HCT116 (cell line): ENCODE results near the gene RPS6KL1. TPM values are rescaled to one million over a fixed set of nuclear protein-coding genes. Genes with fewer than 3 reads are reported as not detected.

Experiments used
- ATAC-seq: fragments of 200-7000 bp; cut with Tn5 transposase; 2 replicates; pipeline ENCODE4 v1.9.1; 2020; ENCODE audit warnings: mild to moderate bottlenecking, moderate library complexity
- BruUV-seq: library from RNA; stranded (reverse); fragments of 400-500 nt; replicated peaks from 2 replicates; lab custom pipeline; 2021; lab: Mats Ljungman, UMichigan
- CTCF ChIA-PET: fragments of 300-600 bp; sonication (Branson Sonifier 250); formaldehyde crosslinking; loops from one replicate; lab custom pipeline; 2021; ENCODE audit warnings: antibody characterized with exemption; lab: Charles Lee
- POLR2A ChIA-PET: fragments of 300-600, 350-600 bp; sonication (Branson Sonifier 250); formaldehyde crosslinking; loops from one replicate; lab custom pipeline; 2021; ENCODE audit warnings: antibody characterized with exemption; lab: Charles Lee
- RAD21 ChIA-PET, 2 experiments: fragments of 300-600 bp; sonication (Branson Sonifier 250); formaldehyde crosslinking; loops; one replicate each; lab custom pipeline; 2023; ENCODE audit warnings: low total read pairs in 2 of 2; ENCODE audit not compliant: uncharacterized antibody in 2 of 2, unreplicated experiment in 2 of 2, low non-redundant PET in 1 of 2; lab: Charles Lee
- DNase-seq: peaks from one replicate; pipeline ENCODE4 v3.0.0-alpha.2; 2010; ENCODE audit warnings: low read depth, low spot score
- H2AFZ ChIP-seq: fragments of 200-600 bp; shearing (Covaris generic), sonication (generic); 2 replicates; pipeline ENCODE4 v1.6.1; 2017; ENCODE audit warnings: low read depth, mixed run types, mixed read lengths, antibody characterized with exemption, low read length; ENCODE audit not compliant: poor library complexity, severe bottlenecking
- H3K27ac ChIP-seq: 2 replicates; pipeline ENCODE4 v1.5.1; 2012; ENCODE audit warnings: low read depth, low read length
- H3K27me3 ChIP-seq: fragments of 200-600 bp; sonication (generic); 2 replicates; pipeline ENCODE4 v1.6.1; 2016; ENCODE audit warnings: mixed run types, low read length, mixed read lengths; ENCODE audit not compliant: insufficient read depth
- H3K36me3 ChIP-seq, 2 experiments: fragments of 200-500 bp in 1 of 2; fragments of 200-600 bp in 1 of 2; sonication (Bioruptor generic) in 1 of 2; sonication (generic) in 1 of 2; 2 replicates each; pipeline versions ENCODE4 v1.5.1 to v1.6.1; 2014 to 2016; ENCODE audit warnings: low read length in 2 of 2, inconsistent platforms in 1 of 2, mixed read lengths in 1 of 2, mixed run types in 1 of 2; ENCODE audit not compliant: insufficient read depth in 2 of 2, control insufficient read depth in 1 of 2
- H3K4me1 ChIP-seq, 2 experiments: fragments of 200-600 bp in 1 of 2; sonication (generic) in 1 of 2; 2 replicates each; pipeline versions ENCODE4 v1.5.1 to v1.6.1; 2012 to 2017; ENCODE audit warnings: low read length in 2 of 2, inconsistent platforms in 1 of 2, mild to moderate bottlenecking in 1 of 2, mixed read lengths in 1 of 2, mixed run types in 1 of 2, moderate library complexity in 1 of 2; ENCODE audit not compliant: insufficient read depth in 2 of 2, control insufficient read depth in 1 of 2
- H3K4me2 ChIP-seq: fragments of 200-600 bp; sonication (generic); 2 replicates; pipeline ENCODE4 v1.6.1; 2017; ENCODE audit warnings: mixed run types, low read length, mixed read lengths
- H3K4me3 ChIP-seq, 2 experiments: fragments of 200-600 bp in 1 of 2; sonication (generic) in 1 of 2; replicated peaks in 1 of 2; 2 replicates each; pipeline ENCODE4 v1.5.1; 2011 to 2016; ENCODE audit warnings: low read length in 2 of 2, control low read depth in 1 of 2, low read depth in 1 of 2, mild to moderate bottlenecking in 1 of 2, mixed read lengths in 1 of 2, mixed run types in 1 of 2
- H3K79me2 ChIP-seq: fragments of 200-600 bp; sonication (generic); 2 replicates; pipeline ENCODE4 v1.6.1; 2017; ENCODE audit warnings: mild to moderate bottlenecking, mixed run types, low read length, moderate library complexity, mixed read lengths; ENCODE audit not compliant: insufficient read depth
- H3K9ac ChIP-seq: fragments of 200-600 bp; sonication (generic); 2 replicates; pipeline ENCODE4 v1.6.1; 2016; ENCODE audit warnings: low read length, mixed read lengths
- H3K9me2 ChIP-seq: fragments of 200-600 bp; sonication (generic), shearing (Covaris generic); 2 replicates; pipeline ENCODE4 v1.6.1; 2017; ENCODE audit warnings: mixed run types, mild to moderate bottlenecking, moderate library complexity; ENCODE audit not compliant: insufficient read depth
- H3K9me3 ChIP-seq, 2 experiments: fragments of 200-500 bp in 1 of 2; fragments of 200-600 bp in 1 of 2; sonication (Bioruptor generic) in 1 of 2; sonication (generic) in 1 of 2; 2 replicates each; pipeline ENCODE4 v1.6.1; 2014 to 2017; ENCODE audit warnings: low read length in 2 of 2, mixed read lengths in 2 of 2, inconsistent platforms in 1 of 2, low read depth in 1 of 2, mild to moderate bottlenecking in 1 of 2, mixed run types in 1 of 2, moderate library complexity in 1 of 2; ENCODE audit not compliant: control insufficient read depth in 1 of 2, insufficient read depth in 1 of 2
- H4K20me1 ChIP-seq: fragments of 200-600 bp; sonication (generic), shearing (Covaris generic); 2 replicates; pipeline ENCODE4 v1.6.1; 2017; ENCODE audit warnings: mixed run types, mild to moderate bottlenecking, moderate library complexity; ENCODE audit not compliant: insufficient read depth
- CBX3 ChIP-seq: IDR thresholded peaks from 2 replicates; pipeline ENCODE4 v1.6.1; 2012; ENCODE audit warnings: low read depth
- ELF1 ChIP-seq: IDR thresholded peaks from 2 replicates; pipeline ENCODE4 v1.6.1; 2012; ENCODE audit warnings: low read depth, borderline replicate concordance
- EZH2 ChIP-seq: fragments of 200-600 bp; sonication (generic); IDR thresholded peaks from 2 replicates; pipeline ENCODE4 v1.6.1; 2017; ENCODE audit warnings: antibody characterized with exemption, mixed run types
- EZH2phosphoT487 ChIP-seq: fragments of 200-600 bp; IDR thresholded peaks from 2 replicates; pipeline ENCODE4 v1.6.1; 2018; ENCODE audit warnings: antibody characterized with exemption, borderline replicate concordance
- FOSL1 ChIP-seq: IDR thresholded peaks from 2 replicates; pipeline ENCODE4 v1.6.1; 2012; ENCODE audit warnings: low read depth
- POLR2A ChIP-seq: IDR thresholded peaks from 2 replicates; pipeline ENCODE4 v1.7.0; 2011; ENCODE audit warnings: borderline replicate concordance; ENCODE audit not compliant: insufficient read depth, insufficient read length; ENCODE audit errors: extremely low read depth
- SIN3A ChIP-seq: IDR thresholded peaks from 2 replicates; pipeline ENCODE4 v1.6.1; 2012; ENCODE audit warnings: low read depth
- SP1 ChIP-seq: IDR thresholded peaks from 2 replicates; pipeline ENCODE4 v1.6.1; 2012; ENCODE audit warnings: low read depth
- SRF ChIP-seq: IDR thresholded peaks from 2 replicates; pipeline ENCODE4 v1.6.1; 2012; ENCODE audit warnings: low read depth
- YY1 ChIP-seq: IDR thresholded peaks from 2 replicates; pipeline ENCODE4 v1.6.1; 2011; ENCODE audit warnings: low read length, low read depth, moderate library complexity, mild to moderate bottlenecking; ENCODE audit not compliant: insufficient replicate concordance; ENCODE audit errors: extremely low read depth
- ZNF274 ChIP-seq: fragments of 200-500 bp; sonication (Bioruptor generic); IDR thresholded peaks from 2 replicates; pipeline ENCODE4 v1.6.1; 2014; ENCODE audit warnings: mild to moderate bottlenecking, low read depth, low read length, inconsistent platforms
- intact Hi-C: fragments of 100-400 bp; cut with micrococcal nuclease; formaldehyde crosslinking; loops from 2 replicates; pipeline ENCODE4 v1.10.0; 2022
- total RNA-seq: library from RNA; stranded (reverse); gene quantifications from one replicate; pipeline ENCODE4 v1.2.1, GENCODE V29; 2021; ENCODE audit not compliant: unreplicated experiment
- TF ChIP-seq, protein P1 (sequence below): IDR thresholded peaks from 2 replicates; pipeline ENCODE4 v1.6.1; 2011; ENCODE audit warnings: mild to moderate bottlenecking, low read length, moderate library complexity; ENCODE audit not compliant: insufficient replicate concordance; ENCODE audit errors: extremely low read depth
- TF ChIP-seq, protein P2 (sequence below), 3 experiments: fragments of 200-600 bp in 1 of 3; sonication (generic) in 1 of 3; IDR thresholded peaks in 2 of 3; conservative IDR thresholded peaks in 1 of 3; 2 replicates each; pipeline ENCODE4 v1.5.1; 2012 to 2017; ENCODE audit warnings: low read depth in 2 of 3, low read length in 2 of 3, antibody characterized with exemption in 1 of 3, borderline replicate concordance in 1 of 3, control low read depth in 1 of 3, mild to moderate bottlenecking in 1 of 3, mixed read lengths in 1 of 3, mixed run types in 1 of 3, moderate library complexity in 1 of 3; ENCODE audit not compliant: insufficient read depth in 1 of 3
- TF ChIP-seq, protein P3 (sequence below): IDR thresholded peaks from 2 replicates; pipeline ENCODE4 v1.6.1; 2012

Gene RPS6KL1
- total RNA-seq, 1 experiment from 2014 or later, result 6.7 TPM

DNA sequence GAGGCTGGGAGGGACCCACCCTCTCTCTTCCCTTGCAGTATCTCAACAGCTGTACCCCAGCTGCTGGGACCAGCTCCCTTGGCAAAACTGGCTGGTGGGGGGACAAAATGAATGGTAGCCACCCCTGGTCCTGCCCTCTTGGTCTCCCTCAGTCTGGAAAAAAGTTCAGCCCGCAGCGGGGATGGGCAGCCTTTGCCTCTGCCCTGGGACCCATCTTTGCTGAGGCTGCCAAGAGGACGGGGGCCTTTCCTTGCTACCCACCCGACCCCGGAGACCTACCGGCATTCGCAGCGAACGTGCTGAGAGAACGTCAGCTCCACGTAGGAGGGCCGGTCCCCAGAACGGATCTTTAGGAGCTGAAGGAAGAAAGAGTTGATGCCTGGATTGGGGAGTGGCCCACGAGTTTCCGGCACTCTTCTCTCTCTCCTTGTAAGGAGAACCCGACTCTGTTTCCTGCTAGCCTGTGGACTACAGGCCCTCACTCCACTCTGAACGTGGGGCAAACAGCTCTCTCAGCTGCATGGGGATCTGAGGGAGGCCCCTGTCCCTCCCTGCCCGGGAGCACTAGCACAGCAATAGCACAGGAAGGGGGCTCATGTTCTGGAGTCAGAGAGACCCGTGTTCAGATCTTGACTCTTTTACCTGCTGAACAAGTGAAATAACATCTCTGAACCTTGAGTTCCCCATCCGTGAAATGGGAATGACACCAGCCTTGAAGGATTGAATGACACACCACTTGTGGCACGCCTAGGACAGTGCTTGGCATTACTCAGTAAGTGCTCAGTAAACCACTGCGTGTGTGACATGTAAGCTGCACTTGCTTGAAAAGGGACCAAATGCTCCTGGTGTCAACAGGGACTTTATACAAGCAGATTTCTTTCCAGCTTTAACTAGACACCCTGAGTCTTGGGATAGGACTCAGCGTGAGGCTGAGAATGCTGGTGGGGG, 25.4 kb upstream of the RPS6KL1 start:
- no peaks in the 10 kb centered on the region for H4K20me1 ChIP-seq
- no TSS peak for BruUV-seq
- no peaks in the 10 kb centered on the region for H3K9me3 ChIP-seq
- H3K79me2 ChIP-seq, result no peaks in the 10 kb centered on the region
- no peaks in the 10 kb centered on the region for H3K9me2 ChIP-seq
- no peak overlapping the region for H3K4me2 ChIP-seq
- H3K9ac ChIP-seq, result no peak overlapping the region
- ChIA-PET RAD21 (no interaction called here), POLR2A (no interaction called here), CTCF (interaction anchor here (1.7 kb wide), 1 partner anchor 9 kb away, joined by 5 read pairs; no protein-coding TSS in a partner anchor)
- H3K27ac ChIP-seq, result no peak overlapping the region
- no peak overlapping the region for H2AFZ ChIP-seq
- H3K36me3 ChIP-seq, result no peaks in the 10 kb centered on the region
- no peaks in the 10 kb centered on the region for H3K27me3 ChIP-seq
- no peak for ATAC-seq
- TF ChIP-seq ELF1 (no peak), FOSL1 (no peak), ZNF274 (no peak), EZH2 (no peak), EZH2phosphoT487 (no peak), SP1 (no peak), SRF (no peak), YY1 (no peak), POLR2A (no peak), SIN3A (no peak), CBX3 (no peak)
- TF ChIP-seq, protein P1, sequence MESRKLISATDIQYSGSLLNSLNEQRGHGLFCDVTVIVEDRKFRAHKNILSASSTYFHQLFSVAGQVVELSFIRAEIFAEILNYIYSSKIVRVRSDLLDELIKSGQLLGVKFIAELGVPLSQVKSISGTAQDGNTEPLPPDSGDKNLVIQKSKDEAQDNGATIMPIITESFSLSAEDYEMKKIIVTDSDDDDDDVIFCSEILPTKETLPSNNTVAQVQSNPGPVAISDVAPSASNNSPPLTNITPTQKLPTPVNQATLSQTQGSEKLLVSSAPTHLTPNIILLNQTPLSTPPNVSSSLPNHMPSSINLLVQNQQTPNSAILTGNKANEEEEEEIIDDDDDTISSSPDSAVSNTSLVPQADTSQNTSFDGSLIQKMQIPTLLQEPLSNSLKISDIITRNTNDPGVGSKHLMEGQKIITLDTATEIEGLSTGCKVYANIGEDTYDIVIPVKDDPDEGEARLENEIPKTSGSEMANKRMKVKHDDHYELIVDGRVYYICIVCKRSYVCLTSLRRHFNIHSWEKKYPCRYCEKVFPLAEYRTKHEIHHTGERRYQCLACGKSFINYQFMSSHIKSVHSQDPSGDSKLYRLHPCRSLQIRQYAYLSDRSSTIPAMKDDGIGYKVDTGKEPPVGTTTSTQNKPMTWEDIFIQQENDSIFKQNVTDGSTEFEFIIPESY, result no peak
- TF ChIP-seq, protein P2, sequence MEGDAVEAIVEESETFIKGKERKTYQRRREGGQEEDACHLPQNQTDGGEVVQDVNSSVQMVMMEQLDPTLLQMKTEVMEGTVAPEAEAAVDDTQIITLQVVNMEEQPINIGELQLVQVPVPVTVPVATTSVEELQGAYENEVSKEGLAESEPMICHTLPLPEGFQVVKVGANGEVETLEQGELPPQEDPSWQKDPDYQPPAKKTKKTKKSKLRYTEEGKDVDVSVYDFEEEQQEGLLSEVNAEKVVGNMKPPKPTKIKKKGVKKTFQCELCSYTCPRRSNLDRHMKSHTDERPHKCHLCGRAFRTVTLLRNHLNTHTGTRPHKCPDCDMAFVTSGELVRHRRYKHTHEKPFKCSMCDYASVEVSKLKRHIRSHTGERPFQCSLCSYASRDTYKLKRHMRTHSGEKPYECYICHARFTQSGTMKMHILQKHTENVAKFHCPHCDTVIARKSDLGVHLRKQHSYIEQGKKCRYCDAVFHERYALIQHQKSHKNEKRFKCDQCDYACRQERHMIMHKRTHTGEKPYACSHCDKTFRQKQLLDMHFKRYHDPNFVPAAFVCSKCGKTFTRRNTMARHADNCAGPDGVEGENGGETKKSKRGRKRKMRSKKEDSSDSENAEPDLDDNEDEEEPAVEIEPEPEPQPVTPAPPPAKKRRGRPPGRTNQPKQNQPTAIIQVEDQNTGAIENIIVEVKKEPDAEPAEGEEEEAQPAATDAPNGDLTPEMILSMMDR (IDR thresholded peaks at IDR 0.05 in 2 of 3, conservative IDR thresholded peaks at IDR 0.05 in 1 of 3; ENCODE audit: borderline replicate concordance in 1 of 3, insufficient read depth in 1 of 3, low read depth in 2 of 3, low read length in 2 of 3), result no peak
- TF ChIP-seq, protein P3, sequence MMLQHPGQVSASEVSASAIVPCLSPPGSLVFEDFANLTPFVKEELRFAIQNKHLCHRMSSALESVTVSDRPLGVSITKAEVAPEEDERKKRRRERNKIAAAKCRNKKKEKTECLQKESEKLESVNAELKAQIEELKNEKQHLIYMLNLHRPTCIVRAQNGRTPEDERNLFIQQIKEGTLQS, result no peak
- DNase-seq, result no peak
- H3K4me3 ChIP-seq, result no peak overlapping the region
- intact Hi-C loops, result no loop called here
- H3K4me1 ChIP-seq, result no peaks in the 10 kb centered on the region
